A549 treated with CpdA at 1 μM for 4 hours (cell line): Measurements from ENCODE around the gene OR10H2. TPM values are rescaled to one million over a fixed set of nuclear protein-coding genes. Genes with fewer than 3 reads are reported as not detected.

Experiments used
- total RNA-seq: library from RNA; stranded (reverse); fragments of 200-300 nt; extraction: Qiagen RNA extraction; gene quantifications from 5 replicates; pipeline ENCODE4 v1.2.3, GENCODE V29; 2022; ENCODE audit warnings: low read depth

The OR10H2 gene
- not detected in 5 replicates for total RNA-seq

GRCh38 chr19:15727724-15728123, at the start of gene OR10H2:
TSS of gene OR10H2 (plus strand) at chr19:15728024. CDS start at chr19:15728044, 20 bp downstream.

GRCh38 chr19:15737722-15738121, 9.9 kb downstream of the OR10H2 start, which contains the start of gene OR10H3:
TSS of gene OR10H3 (plus strand) at chr19:15737985. CDS start at chr19:15741393, 3,408 bp downstream.

Other genes with a start within 250 kb of the OR10H2 start
- not detected in 5 replicates for gene PGLYRP2, start 248.5 kb upstream of the OR10H2 start, total RNA-seq
- gene CYP4F22, start 219.5 kb upstream of the OR10H2 start, total RNA-seq: 0.06 to 0.09 TPM (median 0.07 TPM) in 3 of 5 replicates, not detected in the others
- not detected in 5 replicates for gene CYP4F8, start 112.8 kb upstream of the OR10H2 start, total RNA-seq
- 2.1 to 2.9 TPM (median 2.4 TPM) in 5 replicates for gene CYP4F3, start 87.1 kb upstream of the OR10H2 start, total RNA-seq
- gene CYP4F12, start 54.9 kb upstream of the OR10H2 start, total RNA-seq: 0.97 to 1.6 TPM (median 1.5 TPM) in 5 replicates
- gene OR10H3, start 10.0 kb downstream of the OR10H2 start, total RNA-seq: not detected in 5 replicates
- not detected in 5 replicates for gene OR10H5, start 59.6 kb downstream of the OR10H2 start, total RNA-seq
- gene OR10H1, start 87.6 kb downstream of the OR10H2 start, total RNA-seq: not detected in 5 replicates
- gene CYP4F2, start 170.1 kb downstream of the OR10H2 start, total RNA-seq: 0.07 to 0.49 TPM (median 0.21 TPM) in 4 of 5 replicates, not detected in the other
- gene CYP4F11, start 206.5 kb downstream of the OR10H2 start, total RNA-seq: 5.7 to 7.2 TPM (median 6.5 TPM) in 5 replicates
- not detected in 5 replicates for gene OR10H4, start 221.0 kb downstream of the OR10H2 start, total RNA-seq